Measurements from ENCODE around the gene KIF14.

DNA sequence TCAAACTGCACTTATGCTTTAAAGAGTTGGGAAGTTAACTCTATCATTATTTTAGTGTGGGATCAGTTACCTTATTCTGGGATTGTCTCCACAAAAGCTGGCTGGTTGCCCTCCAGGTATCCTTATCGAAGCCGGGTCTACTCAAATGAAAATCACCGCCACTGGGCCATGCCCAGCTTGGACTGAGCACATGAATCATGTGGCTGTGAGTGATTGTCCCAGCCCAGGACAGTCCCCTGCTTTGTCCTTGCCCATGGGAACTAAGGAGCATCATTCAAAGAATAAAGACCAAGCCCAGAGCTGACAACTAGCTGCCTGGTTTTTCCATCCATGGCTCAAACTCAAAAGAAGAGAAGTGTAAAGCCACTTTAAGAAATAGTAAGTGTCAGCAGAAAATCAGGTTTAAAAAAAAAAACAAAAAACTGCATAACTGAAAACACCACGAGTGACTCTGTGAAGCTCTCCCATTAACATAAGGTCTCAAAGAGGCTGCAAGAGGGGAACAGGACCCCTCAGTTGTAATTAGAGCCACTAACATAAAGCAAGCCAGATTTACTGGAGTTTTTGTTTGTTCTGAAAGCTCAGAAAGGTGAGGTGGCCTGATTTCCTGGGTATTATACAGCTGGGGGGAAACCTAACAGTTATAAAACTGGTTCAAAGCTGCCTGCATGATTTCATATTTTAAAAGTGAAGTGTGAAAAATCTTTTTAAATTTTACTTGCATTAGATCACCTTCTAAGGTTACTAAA, 91.5 kb downstream of the KIF14 start:
- no peak for TF ChIP-seq FOXM1 (IDR thresholded peaks at IDR 0.05; ENCODE audit: borderline replicate concordance, low read depth)
- TF ChIP-seq EP300 (IDR thresholded peaks at IDR 0.05; ENCODE audit: borderline replicate concordance): no peak
- TF ChIP-seq RAD21 (IDR thresholded peaks at IDR 0.05; ENCODE audit: low read depth): no peak
- no peak for TF ChIP-seq TCF12 (IDR thresholded peaks at IDR 0.05; ENCODE audit: low read depth)
- TF ChIP-seq, protein P1, sequence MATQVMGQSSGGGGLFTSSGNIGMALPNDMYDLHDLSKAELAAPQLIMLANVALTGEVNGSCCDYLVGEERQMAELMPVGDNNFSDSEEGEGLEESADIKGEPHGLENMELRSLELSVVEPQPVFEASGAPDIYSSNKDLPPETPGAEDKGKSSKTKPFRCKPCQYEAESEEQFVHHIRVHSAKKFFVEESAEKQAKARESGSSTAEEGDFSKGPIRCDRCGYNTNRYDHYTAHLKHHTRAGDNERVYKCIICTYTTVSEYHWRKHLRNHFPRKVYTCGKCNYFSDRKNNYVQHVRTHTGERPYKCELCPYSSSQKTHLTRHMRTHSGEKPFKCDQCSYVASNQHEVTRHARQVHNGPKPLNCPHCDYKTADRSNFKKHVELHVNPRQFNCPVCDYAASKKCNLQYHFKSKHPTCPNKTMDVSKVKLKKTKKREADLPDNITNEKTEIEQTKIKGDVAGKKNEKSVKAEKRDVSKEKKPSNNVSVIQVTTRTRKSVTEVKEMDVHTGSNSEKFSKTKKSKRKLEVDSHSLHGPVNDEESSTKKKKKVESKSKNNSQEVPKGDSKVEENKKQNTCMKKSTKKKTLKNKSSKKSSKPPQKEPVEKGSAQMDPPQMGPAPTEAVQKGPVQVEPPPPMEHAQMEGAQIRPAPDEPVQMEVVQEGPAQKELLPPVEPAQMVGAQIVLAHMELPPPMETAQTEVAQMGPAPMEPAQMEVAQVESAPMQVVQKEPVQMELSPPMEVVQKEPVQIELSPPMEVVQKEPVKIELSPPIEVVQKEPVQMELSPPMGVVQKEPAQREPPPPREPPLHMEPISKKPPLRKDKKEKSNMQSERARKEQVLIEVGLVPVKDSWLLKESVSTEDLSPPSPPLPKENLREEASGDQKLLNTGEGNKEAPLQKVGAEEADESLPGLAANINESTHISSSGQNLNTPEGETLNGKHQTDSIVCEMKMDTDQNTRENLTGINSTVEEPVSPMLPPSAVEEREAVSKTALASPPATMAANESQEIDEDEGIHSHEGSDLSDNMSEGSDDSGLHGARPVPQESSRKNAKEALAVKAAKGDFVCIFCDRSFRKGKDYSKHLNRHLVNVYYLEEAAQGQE (IDR thresholded peaks at IDR 0.05; ENCODE audit: low read depth): no peak
- no peak for TF ChIP-seq CREB1 (IDR thresholded peaks at IDR 0.05; ENCODE audit: low read depth)
- no peak for TF ChIP-seq TAF1 (IDR thresholded peaks at IDR 0.05; ENCODE audit: low read depth)
- TF ChIP-seq YY1 (IDR thresholded peaks at IDR 0.05; ENCODE audit: low read depth): no peak
- TF ChIP-seq MAX (IDR thresholded peaks at IDR 0.05): no peak
- TF ChIP-seq TEAD4 (IDR thresholded peaks at IDR 0.05): no peak
- no peak for TF ChIP-seq NFIC (IDR thresholded peaks at IDR 0.05)
- no peak for TF ChIP-seq CEBPB (IDR thresholded peaks at IDR 0.05)
- TF ChIP-seq, protein P2, sequence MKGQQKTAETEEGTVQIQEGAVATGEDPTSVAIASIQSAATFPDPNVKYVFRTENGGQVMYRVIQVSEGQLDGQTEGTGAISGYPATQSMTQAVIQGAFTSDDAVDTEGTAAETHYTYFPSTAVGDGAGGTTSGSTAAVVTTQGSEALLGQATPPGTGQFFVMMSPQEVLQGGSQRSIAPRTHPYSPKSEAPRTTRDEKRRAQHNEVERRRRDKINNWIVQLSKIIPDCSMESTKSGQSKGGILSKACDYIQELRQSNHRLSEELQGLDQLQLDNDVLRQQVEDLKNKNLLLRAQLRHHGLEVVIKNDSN (IDR thresholded peaks at IDR 0.05): no peak
- TF ChIP-seq ZBTB7A (IDR thresholded peaks at IDR 0.05; ENCODE audit: low read depth): no peak

Measured in Ishikawa (cell line).